NB4 (cell line): Measurements from ENCODE around the gene GALNTL6.

Source experiments
- DNase-seq: peaks from one replicate; pipeline ENCODE4 v3.0.0; 2010; ENCODE audit warnings: low read depth
- H3K4me3 ChIP-seq: one replicate; pipeline ENCODE4 v1.5.1; 2011; ENCODE audit warnings: mild to moderate bottlenecking, low read depth, low read length, moderate library complexity
- CTCF ChIP-seq: IDR thresholded peaks from one replicate; pipeline ENCODE4 v1.5.1; 2012; ENCODE audit warnings: low read depth, low read length
- MAX ChIP-seq: IDR thresholded peaks from 2 replicates; pipeline ENCODE4 v1.6.1; 2011; ENCODE audit warnings: low read depth, low read length
- MYC ChIP-seq: IDR thresholded peaks from 2 replicates; pipeline ENCODE4 v1.6.1; 2011; ENCODE audit warnings: low read depth, low read length
- POLR2A ChIP-seq: IDR thresholded peaks from 2 replicates; pipeline ENCODE4 v1.6.1; 2011; ENCODE audit warnings: mild to moderate bottlenecking; ENCODE audit not compliant: insufficient read length; ENCODE audit errors: extremely low read depth

Gene GALNTL6

GRCh38 chr4:172514801-172515200, 701.6 kb downstream of the GALNTL6 start:
- TF ChIP-seq POLR2A (no peak), CTCF (no peak), MAX (no peak), MYC (no peak)
- H3K4me3 ChIP-seq, result no peak overlapping the region
- DNase-seq, result no peak

- DNase-seq, result no peak
- TF ChIP-seq MAX (no peak), MYC (no peak), POLR2A (no peak), CTCF (no peak)
- H3K4me3 ChIP-seq, result no peak overlapping the region
These were observed 702.2 kb downstream of the GALNTL6 start for GRCh38 chr4:172515266-172515879.

- H3K4me3 ChIP-seq, result no peak overlapping the region
- DNase-seq, result no peak
- no peak for TF ChIP-seq MAX
- TF ChIP-seq MYC, result no peak
- TF ChIP-seq POLR2A, result no peak
- no peak for TF ChIP-seq CTCF
These were observed 704.2 kb downstream of the GALNTL6 start for GRCh38 chr4:172517391-172517790.

GRCh38 chr4:172521248-172521647, 708.0 kb downstream of the GALNTL6 start:
- DNase-seq, result no peak
- TF ChIP-seq MAX (no peak), MYC (no peak), POLR2A (no peak), CTCF (no peak)
- no peak overlapping the region for H3K4me3 ChIP-seq

- DNase-seq, result no peak
- TF ChIP-seq MYC (no peak), POLR2A (no peak), CTCF (no peak)
- H3K4me3 ChIP-seq, result no peak overlapping the region
These were observed 708.5 kb downstream of the GALNTL6 start for GRCh38 chr4:172521680-172522079.

GRCh38 chr4:172543249-172543648, 730.0 kb downstream of the GALNTL6 start:
- no peak overlapping the region for H3K4me3 ChIP-seq
- TF ChIP-seq MYC (no peak), POLR2A (no peak)
- no peak for DNase-seq
